T-helper 1 cell treated with Interleukin-12 subunit alpha and Interleukin-12 subunit beta and Interleukin-4 antibody, amounts not matched to agents 30 μg/mL and 1 μg/mL, for 36 hours (primary cell): Measurements from ENCODE around the gene LEFTY2.

Source experiments
- H3K27ac Mint-ChIP-seq: one replicate; pipeline ENCODE4 v1.8.0; 2021; ENCODE audit warnings: mild to moderate bottlenecking, mixed read lengths
- H3K27me3 Mint-ChIP-seq: one replicate; pipeline ENCODE4 v1.8.0; 2021; ENCODE audit warnings: low read depth, mixed read lengths
- H3K36me3 Mint-ChIP-seq: one replicate; pipeline ENCODE4 v1.8.0; 2021; ENCODE audit warnings: low read depth, mixed read lengths
- H3K4me1 Mint-ChIP-seq: one replicate; pipeline ENCODE4 v1.8.0; 2021; ENCODE audit warnings: low read depth, mixed read lengths
- H3K4me3 Mint-ChIP-seq: one replicate; pipeline ENCODE4 v1.8.0; 2021; ENCODE audit warnings: mild to moderate bottlenecking, moderate library complexity, mixed read lengths
- H3K9me3 Mint-ChIP-seq: one replicate; pipeline ENCODE4 v1.8.0; 2021; ENCODE audit warnings: mixed read lengths

The LEFTY2 gene

DNA sequence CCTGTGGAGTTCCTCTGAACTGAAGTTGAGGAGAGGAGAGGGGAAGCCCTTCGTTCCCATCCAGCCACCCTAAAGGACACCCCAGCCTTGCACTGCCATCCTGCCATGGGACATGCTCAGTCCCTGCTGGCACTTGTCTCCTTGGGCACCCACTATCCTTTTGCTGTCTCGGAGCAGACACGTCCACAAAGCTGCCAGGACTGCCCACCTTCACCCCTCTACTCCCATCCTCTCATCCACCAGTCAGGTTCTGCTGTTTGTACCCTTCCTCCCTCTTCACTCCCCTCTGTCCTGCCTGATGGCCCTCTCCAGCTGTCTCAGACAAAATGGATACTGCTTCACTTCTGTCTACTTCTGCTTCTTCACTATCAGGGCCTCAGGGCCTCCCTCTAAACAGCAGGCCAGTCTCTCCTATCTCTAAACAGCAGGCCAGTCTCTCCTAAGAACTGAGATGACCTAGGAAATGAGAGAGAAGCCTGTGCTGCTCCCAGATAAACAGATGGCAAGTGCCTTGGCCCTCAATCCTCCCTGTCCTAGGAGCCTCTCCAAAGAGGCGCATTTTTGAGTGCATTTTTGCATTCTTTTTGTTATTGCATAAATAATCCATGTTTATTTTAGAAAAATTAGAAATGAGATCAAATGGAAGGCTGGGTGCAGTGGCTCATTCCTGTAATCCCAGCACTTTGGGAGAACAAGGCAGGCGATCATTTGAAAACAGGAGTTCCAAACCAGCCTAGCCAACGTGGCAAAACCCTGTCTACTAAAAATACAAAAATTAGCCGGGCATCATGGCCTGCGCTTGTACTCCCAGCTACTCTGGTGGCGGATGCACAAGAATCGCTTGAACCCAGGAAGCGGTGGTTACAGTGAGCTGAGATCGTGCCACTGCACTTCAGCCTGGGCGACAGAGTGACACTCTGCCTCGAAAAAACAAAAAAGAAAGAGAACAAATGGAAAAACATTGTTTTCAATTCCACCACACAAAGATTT is 12.5 kb downstream of the LEFTY2 start:
- peak overlapping the region; percentile 81 for H3K27ac Mint-ChIP-seq
- no peaks in the 10 kb centered on the region for H3K36me3 Mint-ChIP-seq
- H3K9me3 Mint-ChIP-seq = no peaks in the 10 kb centered on the region
- H3K4me3 Mint-ChIP-seq = peak overlapping the region; percentile 37
- no peaks in the 10 kb centered on the region for H3K27me3 Mint-ChIP-seq
- H3K4me1 Mint-ChIP-seq = peaks cover 29% of the 10 kb centered on the region

GRCh38 chr1:225926551-225927113 is 14.4 kb downstream of the LEFTY2 start:
- Mint-ChIP-seq H3K27ac (no peak overlapping the region), H3K4me1 (peaks cover 36% of the 10 kb centered on the region), H3K4me3 (peak overlapping the region; percentile 40), H3K9me3 (no peaks in the 10 kb centered on the region), H3K27me3 (no peaks in the 10 kb centered on the region), H3K36me3 (peaks cover 7% of the 10 kb centered on the region)

DNA sequence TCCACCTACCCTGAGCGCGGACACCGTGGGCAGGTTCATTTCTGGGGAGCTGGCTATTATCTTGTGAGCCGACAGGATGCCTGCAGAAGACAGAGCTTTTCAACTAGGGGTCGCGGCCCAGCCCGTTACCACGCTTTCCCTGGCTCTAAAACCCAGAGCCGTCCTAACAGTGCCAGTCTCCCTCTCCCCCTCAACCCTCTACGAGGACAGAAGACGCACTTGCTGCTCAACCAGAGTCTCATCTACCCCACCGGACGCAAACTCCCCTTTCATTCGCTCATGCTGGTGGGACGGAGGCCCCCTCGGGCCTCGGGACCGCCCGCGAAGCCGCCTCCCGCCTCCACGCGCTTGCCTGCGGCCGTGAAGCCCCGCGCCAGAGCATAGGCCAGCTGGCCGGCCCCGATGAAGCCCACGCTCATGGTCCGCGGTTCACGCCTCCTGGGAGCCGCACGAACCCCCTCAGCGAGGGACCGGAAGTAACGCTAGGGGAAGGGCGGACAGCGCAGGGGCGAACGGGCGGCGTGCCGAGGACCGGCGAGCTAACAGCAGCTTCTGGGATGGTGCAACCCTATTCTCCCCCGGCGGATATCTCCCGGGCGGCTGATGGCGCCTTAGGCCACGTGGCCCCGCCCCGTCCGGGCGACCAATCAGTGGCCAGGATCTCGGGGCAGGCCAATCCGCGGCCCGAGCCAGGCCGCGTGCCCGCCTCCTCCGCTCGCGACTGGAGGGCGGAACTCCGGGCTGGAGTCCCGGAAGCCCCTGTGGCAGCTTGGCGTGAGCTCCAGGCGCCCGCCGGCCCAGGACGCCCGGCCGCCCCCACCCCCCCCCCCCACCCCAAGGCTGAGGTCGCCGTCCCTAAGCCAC is 17.1 kb downstream of the LEFTY2 start, which contains the start of gene PYCR2:
Gene PYCR2, minus strand, starts transcription at position 559 of the 864 bp plus-strand sequence. Its CDS starts 140 bp downstream, at position 419.
- Mint-ChIP-seq H3K27ac (peak within 1 kb of the TSS; percentile 92), H3K27me3 (no peaks in the 10 kb centered on the region), H3K4me3 (peak within 1 kb of the TSS; percentile 92), H3K4me1 (peaks cover 41% of the 10 kb centered on the region), H3K36me3 (peaks cover 20% of the 10 kb centered on the region), H3K9me3 (no peaks in the 10 kb centered on the region)

DNA sequence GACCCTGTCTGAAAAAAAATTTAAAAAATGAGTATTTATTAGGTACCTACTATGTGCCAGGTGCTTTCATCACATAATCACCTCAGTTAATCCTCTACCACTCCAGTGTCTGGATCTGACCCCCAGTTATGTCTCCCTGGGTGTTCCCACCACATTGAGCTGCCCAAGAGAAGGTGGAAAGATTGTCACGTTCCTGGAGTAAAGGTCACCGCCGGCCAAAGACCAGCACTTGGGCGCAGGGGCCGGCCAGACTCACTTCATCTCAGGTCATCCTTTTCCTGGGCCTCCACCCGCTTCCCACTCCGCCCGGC is 17.7 kb downstream of the LEFTY2 start:
- Mint-ChIP-seq H3K4me3 (peak overlapping the region; percentile 92), H3K9me3 (no peaks in the 10 kb centered on the region), H3K4me1 (peaks cover 36% of the 10 kb centered on the region), H3K27me3 (no peaks in the 10 kb centered on the region), H3K27ac (peak overlapping the region; percentile 92), H3K36me3 (peaks cover 23% of the 10 kb centered on the region)

GRCh38 chr1:225921734-225922709 is 19.0 kb downstream of the LEFTY2 start:
- Mint-ChIP-seq H3K27ac (peak overlapping the region; percentile 67), H3K27me3 (no peaks in the 10 kb centered on the region), H3K4me3 (no peak overlapping the region), H3K4me1 (peaks cover 33% of the 10 kb centered on the region), H3K36me3 (peaks cover 31% of the 10 kb centered on the region), H3K9me3 (no peaks in the 10 kb centered on the region)

DNA sequence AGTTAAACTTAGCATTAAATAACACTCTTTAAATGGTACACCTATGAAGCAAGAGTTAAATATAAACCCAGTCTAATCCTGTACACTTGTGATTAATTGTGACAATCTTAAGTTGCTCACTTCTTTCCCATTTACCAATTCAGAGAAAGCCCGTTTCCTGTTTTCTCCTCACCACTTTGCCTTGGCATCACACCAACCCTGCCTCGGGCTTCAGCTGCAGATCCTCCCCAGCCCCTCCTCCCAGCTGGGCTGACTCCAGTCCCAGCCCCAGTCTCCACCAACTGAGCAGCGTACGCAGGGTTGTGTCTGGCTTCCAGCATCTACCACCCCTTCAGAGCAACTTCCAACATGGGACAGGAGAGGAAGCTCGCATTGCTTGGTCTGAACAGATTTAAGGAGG is 21.1 kb downstream of the LEFTY2 start:
- H3K36me3 Mint-ChIP-seq = peaks cover 41% of the 10 kb centered on the region
- H3K4me1 Mint-ChIP-seq = peaks cover 22% of the 10 kb centered on the region
- H3K4me3 Mint-ChIP-seq = peak overlapping the region; percentile 25

DNA sequence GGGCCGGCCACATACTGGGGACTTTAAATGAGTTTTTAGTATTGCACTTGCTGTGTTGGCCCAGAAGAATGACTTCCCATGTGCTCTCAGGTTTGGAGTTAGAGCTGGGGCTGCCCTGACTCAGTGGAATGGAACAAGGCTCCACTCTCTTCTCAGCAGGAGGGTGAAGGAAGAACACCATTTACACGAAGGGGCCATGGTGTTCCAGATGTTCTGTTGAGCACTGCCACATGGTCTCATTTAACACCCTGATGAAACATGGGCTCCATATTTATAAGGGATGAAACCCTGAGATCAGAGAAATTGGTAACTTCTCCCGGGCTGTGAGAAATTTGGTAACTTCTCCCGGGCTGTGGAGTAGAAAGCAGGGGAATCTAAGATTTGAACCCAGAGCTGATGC is 22.7 kb downstream of the LEFTY2 start:
- Mint-ChIP-seq H3K27me3 (no peaks in the 10 kb centered on the region), H3K27ac (no peak overlapping the region), H3K4me1 (peaks cover 19% of the 10 kb centered on the region), H3K4me3 (no peak overlapping the region), H3K36me3 (peaks cover 42% of the 10 kb centered on the region), H3K9me3 (no peaks in the 10 kb centered on the region)

More for the DNA sequence above, 21.1 kb downstream of the LEFTY2 start:
- no peaks in the 10 kb centered on the region for H3K9me3 Mint-ChIP-seq
- no peaks in the 10 kb centered on the region for H3K27me3 Mint-ChIP-seq
- H3K27ac Mint-ChIP-seq = peak overlapping the region; percentile 36

DNA sequence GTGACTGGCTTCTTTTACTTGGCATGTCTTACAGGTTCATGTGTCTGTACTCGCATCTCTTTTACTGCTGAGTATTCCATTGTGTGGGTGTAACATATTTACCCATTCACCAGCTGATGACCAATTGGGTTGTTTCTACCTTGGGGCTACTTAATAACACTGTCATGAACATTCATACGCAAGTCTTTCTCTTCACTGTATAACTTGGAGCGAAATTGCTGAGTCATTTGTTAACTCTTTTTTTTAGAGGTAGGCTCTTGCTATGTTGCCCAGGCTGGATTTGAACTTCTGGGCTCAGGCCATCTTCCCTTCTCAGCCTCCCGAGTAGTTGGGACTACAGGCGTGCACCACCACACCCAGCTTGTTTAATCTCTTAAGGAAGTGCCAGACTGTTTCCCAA is 23.5 kb downstream of the LEFTY2 start:
- H3K27me3 Mint-ChIP-seq = no peaks in the 10 kb centered on the region
- H3K9me3 Mint-ChIP-seq = no peaks in the 10 kb centered on the region
- peaks cover 41% of the 10 kb centered on the region for H3K36me3 Mint-ChIP-seq
- H3K27ac Mint-ChIP-seq = no peak overlapping the region
- H3K4me1 Mint-ChIP-seq = peaks cover 15% of the 10 kb centered on the region
- no peak overlapping the region for H3K4me3 Mint-ChIP-seq

DNA sequence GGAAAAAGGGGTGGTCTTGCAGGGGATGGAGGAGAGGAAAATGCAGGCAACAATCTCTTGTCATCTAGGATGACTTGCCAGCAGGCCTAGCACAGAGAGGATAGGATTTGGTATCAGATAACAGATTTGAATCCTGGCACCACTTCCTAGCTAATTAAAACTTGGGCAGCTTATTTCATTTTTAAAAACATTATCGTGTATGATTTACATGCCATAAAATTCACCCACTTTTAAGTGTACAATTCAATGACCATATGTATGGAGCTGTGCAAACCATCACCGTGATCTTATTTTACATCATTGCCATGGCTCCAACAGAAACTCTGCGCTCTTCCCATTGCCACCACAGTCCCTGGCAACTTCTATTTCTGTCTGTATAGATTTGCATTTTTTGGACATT is 23.9 kb downstream of the LEFTY2 start:
- Mint-ChIP-seq H3K27me3 (no peaks in the 10 kb centered on the region), H3K9me3 (no peaks in the 10 kb centered on the region), H3K36me3 (peaks cover 39% of the 10 kb centered on the region), H3K4me3 (no peak overlapping the region), H3K27ac (no peak overlapping the region), H3K4me1 (peaks cover 13% of the 10 kb centered on the region)

DNA sequence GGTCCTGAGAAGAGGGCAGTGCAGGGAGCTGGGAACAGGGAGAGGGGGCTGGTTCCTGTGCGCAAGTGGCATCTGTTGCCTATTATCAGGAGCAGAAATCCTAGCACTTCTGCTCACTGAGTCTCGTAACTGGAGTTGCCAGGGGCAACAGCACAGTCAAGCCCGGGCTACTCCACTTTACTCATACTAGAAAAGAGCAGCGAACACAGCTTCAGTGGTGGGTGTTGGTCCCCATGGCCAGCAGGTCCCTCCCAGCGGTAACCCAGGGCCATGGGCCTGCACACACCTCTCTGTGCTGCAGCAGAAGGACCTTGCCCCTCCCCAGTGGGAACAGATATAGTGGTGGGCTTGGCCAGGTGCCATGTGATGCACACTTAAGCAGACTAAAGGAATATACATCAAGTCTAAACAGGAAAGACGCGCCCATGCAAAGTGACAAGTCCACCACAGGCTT is 25.5 kb downstream of the LEFTY2 start:
- Mint-ChIP-seq H3K9me3 (no peaks in the 10 kb centered on the region), H3K4me3 (no peak overlapping the region), H3K27ac (no peak overlapping the region), H3K27me3 (no peaks in the 10 kb centered on the region), H3K36me3 (peaks cover 36% of the 10 kb centered on the region), H3K4me1 (peaks cover 12% of the 10 kb centered on the region)

- H3K27me3 Mint-ChIP-seq = peaks cover under 1% of the 10 kb centered on the region
- no peak overlapping the region for H3K27ac Mint-ChIP-seq
- no peaks in the 10 kb centered on the region for H3K9me3 Mint-ChIP-seq
- peaks cover 13% of the 10 kb centered on the region for H3K4me1 Mint-ChIP-seq
- no peak overlapping the region for H3K4me3 Mint-ChIP-seq
- peaks cover 34% of the 10 kb centered on the region for H3K36me3 Mint-ChIP-seq
Observed at GRCh38 chr1:225914947-225915346, 26.1 kb downstream of the LEFTY2 start.

DNA sequence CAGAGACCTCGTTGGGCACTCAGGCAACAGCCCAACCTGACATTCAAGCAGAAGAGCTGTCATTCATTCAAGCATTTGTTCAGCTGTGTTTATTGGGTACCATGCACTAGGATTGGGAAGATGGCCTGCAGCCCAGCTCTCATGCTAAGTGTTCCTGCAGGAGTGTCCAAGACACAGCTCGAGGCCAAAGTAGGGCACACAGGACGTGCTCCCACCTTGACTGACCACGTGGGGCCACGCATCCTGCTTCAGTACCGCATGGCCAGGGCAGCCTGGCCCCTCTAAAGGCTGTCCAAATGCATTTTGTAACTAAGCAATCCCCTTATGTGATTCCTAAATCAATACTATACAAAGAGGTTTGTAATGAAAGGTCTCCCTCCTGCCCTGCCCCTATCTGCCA is 26.6 kb downstream of the LEFTY2 start:
- Mint-ChIP-seq H3K27me3 (peaks cover 5% of the 10 kb centered on the region), H3K27ac (no peak overlapping the region), H3K4me1 (peaks cover 14% of the 10 kb centered on the region), H3K9me3 (no peaks in the 10 kb centered on the region), H3K4me3 (no peak overlapping the region), H3K36me3 (peaks cover 30% of the 10 kb centered on the region)
